Duodenal mucosa (tissue), 2 donors: Measurements from ENCODE around the gene ACTMAP.

Experiments
- H3K27ac ChIP-seq: one replicate; pipeline ENCODE4 v1.7.0; 2013; ENCODE audit warnings: low read depth, low read length
- H3K27me3 ChIP-seq, 2 donors: one replicate each; pipeline ENCODE4 v1.7.0; 2013; ENCODE audit warnings: low read length in 2 of 2, control low read depth in 1 of 2; ENCODE audit not compliant: insufficient read depth in 2 of 2, control insufficient read depth in 1 of 2
- H3K36me3 ChIP-seq, 2 donors: one replicate each; pipeline ENCODE4 v1.7.0; 2013; ENCODE audit warnings: low read length in 2 of 2, control low read depth in 1 of 2; ENCODE audit not compliant: insufficient read depth in 2 of 2, control insufficient read depth in 1 of 2
- H3K4me1 ChIP-seq, 2 donors: one replicate each; pipeline ENCODE4 v1.7.0; 2013; ENCODE audit warnings: low read length in 2 of 2, control low read depth in 1 of 2; ENCODE audit not compliant: insufficient read depth in 2 of 2, control insufficient read depth in 1 of 2
- H3K4me3 ChIP-seq, 2 donors: one replicate each; pipeline ENCODE4 v1.7.0; 2013; ENCODE audit warnings: low read length in 2 of 2, low read depth in 1 of 2
- H3K9ac ChIP-seq, 2 donors: one replicate each; pipeline ENCODE4 v1.7.0; 2013; ENCODE audit warnings: low read length in 2 of 2, low read depth in 1 of 2
- H3K9me3 ChIP-seq, 2 donors: one replicate each; pipeline ENCODE4 v1.7.0; 2013; ENCODE audit warnings: low read length in 2 of 2, control low read depth in 1 of 2; ENCODE audit not compliant: control insufficient read depth in 1 of 2

Gene ACTMAP

DNA sequence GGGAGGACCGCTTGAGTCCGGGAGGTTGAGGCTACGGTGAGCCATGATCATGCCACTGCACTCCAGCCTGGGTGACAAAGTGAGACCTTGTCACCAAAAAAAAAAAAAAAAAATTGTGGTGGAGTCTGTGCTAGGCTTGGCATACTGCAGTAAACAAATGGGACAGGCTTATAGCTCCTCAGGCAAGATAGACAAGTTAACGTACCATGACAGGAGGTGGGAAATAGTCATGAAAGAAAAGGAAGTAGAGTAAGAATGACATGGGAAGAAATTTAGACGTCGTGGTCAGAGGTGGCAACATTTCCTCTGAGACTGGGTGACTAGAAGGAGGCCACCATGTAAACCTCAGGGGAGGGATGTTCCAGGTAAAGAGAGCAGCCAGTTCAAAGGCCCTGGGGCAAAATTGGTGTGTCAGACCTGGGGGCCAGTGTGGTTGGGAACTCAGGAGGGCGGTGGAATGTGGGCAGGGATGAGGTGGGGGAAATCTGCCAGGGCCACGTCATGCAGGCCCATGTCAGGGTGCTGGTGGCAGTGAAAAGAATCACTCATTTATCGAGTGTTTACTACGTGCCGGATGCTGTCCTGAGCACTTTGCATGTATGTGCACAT, 6.3 kb upstream of the ACTMAP start:
- Histone ChIP-seq H3K27me3 (no peaks in the 10 kb centered on the region), H3K4me1 (peaks cover 18 to 42% of the 10 kb centered on the region in 2 donors)

DNA sequence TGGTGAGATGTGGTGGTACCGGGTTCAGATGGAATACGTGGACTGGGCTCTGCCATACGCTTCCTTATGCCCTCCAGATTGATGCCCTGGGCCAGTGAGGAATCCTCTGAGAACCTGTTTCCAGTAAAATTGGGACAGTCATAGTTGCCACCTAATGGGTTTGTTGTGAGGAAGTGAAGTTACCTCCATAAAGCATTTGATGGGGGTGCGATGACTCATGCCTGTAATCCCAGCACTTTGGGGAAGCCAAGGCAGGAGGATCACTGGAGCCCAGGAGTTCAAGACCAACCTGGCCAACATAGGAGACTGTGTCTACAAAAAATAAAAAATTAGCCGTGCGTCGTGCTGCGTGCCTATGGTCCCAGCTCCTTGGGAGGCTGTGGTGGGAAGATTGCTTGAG, 5.5 kb upstream of the ACTMAP start:
- Histone ChIP-seq H3K9ac (no peak overlapping the region), H3K27ac (no peak overlapping the region), H3K4me3 (no peak overlapping the region), H3K27me3 (no peaks in the 10 kb centered on the region), H3K9me3 (no peaks in the 10 kb centered on the region), H3K4me1 (peaks cover 18 to 42% of the 10 kb centered on the region in 2 donors), H3K36me3 (peaks cover 20 to 52% of the 10 kb centered on the region in 2 donors)

More for the DNA sequence above, 6.3 kb upstream of the ACTMAP start:
- Histone ChIP-seq H3K4me3 (no peak overlapping the region), H3K36me3 (peaks cover 26 to 60% of the 10 kb centered on the region in 2 donors), H3K9ac (no peak overlapping the region), H3K9me3 (no peaks in the 10 kb centered on the region), H3K27ac (no peak overlapping the region)

DNA sequence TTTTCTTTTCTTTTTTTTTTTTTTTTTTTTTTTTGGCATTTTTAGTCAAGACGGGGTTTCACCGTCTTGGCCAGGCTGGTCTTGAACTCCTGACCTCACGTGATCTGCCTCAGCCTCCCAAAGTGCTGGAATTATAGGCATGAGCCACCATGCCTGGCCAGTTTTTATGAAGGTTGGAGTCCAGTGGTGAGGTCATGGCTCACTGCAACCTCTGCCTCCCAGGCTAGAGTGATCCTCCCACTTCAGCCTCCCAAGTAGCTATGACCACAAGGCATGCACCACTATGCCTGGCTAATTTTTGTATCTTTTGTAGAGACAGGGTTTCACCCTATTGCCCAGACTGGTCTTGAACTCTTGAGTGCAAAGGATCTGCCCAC, 5.0 kb upstream of the ACTMAP start:
- no peaks in the 10 kb centered on the region for H3K27me3 ChIP-seq
- H3K9me3 ChIP-seq = no peaks in the 10 kb centered on the region
- H3K4me1 ChIP-seq = peaks cover 18 to 42% of the 10 kb centered on the region in 2 donors
- peaks cover 15 to 46% of the 10 kb centered on the region in 2 donors for H3K36me3 ChIP-seq
- no peak overlapping the region for H3K9ac ChIP-seq
- H3K27ac ChIP-seq = no peak overlapping the region
- peak overlapping the region in 1 of 2 donors; percentile 40 for H3K4me3 ChIP-seq

DNA sequence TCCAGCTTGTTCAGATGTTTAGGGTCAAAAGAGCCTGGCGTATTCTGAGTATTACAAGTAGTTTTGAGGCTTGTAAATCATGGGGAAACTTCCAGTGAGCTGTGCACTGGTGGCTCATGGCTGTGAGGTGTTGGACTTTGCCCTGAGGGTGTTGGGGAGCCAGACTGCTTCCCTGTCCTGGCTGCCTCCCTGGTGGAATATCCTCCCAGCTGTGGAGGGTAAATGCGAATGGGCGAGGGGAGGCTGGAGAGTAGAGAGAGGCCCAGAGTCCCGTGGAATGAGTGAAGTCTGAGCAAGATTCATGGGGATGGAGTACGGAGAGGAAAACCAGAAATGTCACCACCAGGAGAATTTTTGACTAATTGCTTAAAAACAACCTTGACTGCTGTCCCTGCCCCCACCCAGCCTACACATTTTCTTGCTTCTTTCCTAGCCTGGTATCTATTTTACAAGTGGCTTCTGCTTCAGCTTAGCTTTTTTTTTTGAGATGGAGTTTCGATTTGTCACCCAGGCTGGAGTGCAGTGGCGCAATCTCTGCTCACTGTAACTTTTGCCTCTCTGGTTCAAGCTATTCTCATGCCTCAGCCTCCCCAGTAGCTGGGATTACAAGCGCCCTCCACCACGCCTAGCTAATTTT, 4.5 kb upstream of the ACTMAP start:
- H3K9ac ChIP-seq = peak overlapping the region; percentile 67 to 80
- H3K4me1 ChIP-seq = peaks cover 20 to 47% of the 10 kb centered on the region in 2 donors
- no peaks in the 10 kb centered on the region for H3K27me3 ChIP-seq
- H3K27ac ChIP-seq = peak overlapping the region; percentile 84
- H3K36me3 ChIP-seq = peaks cover 12 to 41% of the 10 kb centered on the region in 2 donors
- no peaks in the 10 kb centered on the region for H3K9me3 ChIP-seq
- H3K4me3 ChIP-seq = peak overlapping the region; percentile 46 to 67

DNA sequence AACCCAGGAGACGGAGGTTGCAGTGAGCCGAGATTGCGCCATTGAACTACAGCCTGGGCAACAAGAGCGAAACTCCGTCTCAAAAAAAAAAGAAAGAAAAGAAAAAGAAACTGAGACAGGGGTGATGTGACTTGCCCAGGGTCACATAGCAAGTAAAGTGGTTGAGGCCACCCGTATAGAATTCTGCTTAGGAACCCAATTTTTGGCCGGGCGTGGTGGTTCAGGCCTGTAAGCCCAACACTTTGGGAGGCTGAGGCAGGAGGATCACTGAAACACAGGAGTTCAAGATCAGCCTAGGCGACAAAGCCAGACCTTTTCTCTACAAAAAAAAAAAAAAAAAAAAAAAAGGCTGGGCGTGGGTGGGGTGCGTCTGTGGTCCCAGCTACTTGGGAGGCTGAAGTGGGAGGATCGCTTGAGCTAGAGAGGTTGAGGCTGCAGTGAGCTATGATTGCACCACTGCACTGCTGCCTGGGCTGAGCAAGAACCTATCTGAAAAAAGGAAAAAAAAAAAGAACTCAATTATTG, 2.0 kb upstream of the ACTMAP start:
- H3K27ac ChIP-seq = peak overlapping the region; percentile 86
- peaks cover 0 to 20% of the 10 kb centered on the region in 2 donors for H3K36me3 ChIP-seq
- H3K4me1 ChIP-seq = peaks cover 27 to 51% of the 10 kb centered on the region in 2 donors
- no peaks in the 10 kb centered on the region for H3K9me3 ChIP-seq
- H3K27me3 ChIP-seq = no peaks in the 10 kb centered on the region
- H3K4me3 ChIP-seq = peak overlapping the region; percentile 73 to 81
- peak overlapping the region; percentile 82 for H3K9ac ChIP-seq

DNA sequence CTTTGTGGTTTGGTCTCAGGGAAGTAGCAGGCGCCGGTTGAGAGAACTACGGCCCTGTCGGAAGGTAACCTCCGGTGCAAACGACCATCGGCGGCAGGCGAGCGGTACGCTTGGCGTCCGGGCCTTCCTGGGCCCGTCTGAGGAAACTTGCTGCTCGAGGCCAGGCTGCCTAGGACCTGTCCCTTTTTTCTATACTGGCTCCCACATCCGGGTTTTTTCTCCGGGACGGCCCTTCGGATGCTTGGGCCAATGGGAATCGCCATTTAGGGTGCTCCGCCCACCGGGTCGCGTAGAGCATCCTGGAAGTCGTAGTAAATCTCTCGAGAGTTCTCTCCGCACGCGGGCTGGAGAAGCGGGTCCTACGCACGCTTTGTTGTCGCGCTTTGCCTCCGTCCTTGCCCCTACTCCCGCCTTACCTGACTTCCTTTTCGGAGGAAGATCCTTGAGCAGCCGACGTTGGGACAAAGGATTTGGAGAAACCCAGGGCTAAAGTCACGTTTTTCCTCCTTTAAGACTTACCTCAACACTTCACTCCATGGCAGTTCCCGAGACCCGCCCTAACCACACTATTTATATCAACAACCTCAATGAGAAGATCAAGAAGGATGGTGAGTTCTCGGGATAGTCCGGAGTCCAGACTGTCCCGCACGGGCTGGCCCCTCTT, 729 bp upstream of the ACTMAP start, which contains the start of gene SNRPA:
TSS of gene SNRPA (plus strand) at position 330 of the 664 bp plus-strand sequence. CDS start at position 536, 206 bp downstream.
- Histone ChIP-seq H3K9ac (peak within 1 kb of the TSS; percentile 82), H3K4me1 (peaks cover 27 to 41% of the 10 kb centered on the region in 2 donors), H3K4me3 (peak within 1 kb of the TSS; percentile 75 to 81), H3K27me3 (no peaks in the 10 kb centered on the region), H3K36me3 (peaks cover 0 to 7% of the 10 kb centered on the region in 2 donors), H3K9me3 (no peaks in the 10 kb centered on the region), H3K27ac (peak within 1 kb of the TSS; percentile 86)

DNA sequence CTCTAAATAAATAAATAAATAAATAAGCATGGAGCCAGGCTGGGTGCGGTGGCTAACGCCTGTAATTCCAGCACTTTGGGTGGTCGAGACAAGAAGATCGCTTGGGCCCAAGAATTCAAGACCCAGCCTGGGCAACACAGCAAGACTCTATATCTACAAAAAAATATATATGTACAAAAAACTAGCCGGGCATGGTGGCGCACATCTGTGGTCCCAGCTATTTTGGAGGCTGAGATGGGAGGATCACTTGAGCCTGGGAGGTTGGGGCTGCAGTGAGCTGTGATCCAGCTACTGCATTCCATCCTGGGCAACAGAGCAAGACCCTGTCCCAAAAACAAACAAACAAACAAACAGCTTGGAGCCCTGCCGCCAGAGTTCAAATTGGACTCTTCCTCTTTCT, 2.7 kb downstream of the ACTMAP start:
- H3K4me1 ChIP-seq = peaks cover 9 to 14% of the 10 kb centered on the region in 2 donors
- no peak overlapping the region for H3K4me3 ChIP-seq
- H3K9ac ChIP-seq = no peak overlapping the region
- no peak overlapping the region for H3K27ac ChIP-seq
- H3K36me3 ChIP-seq = no peaks in the 10 kb centered on the region
- no peaks in the 10 kb centered on the region for H3K27me3 ChIP-seq
- no peaks in the 10 kb centered on the region for H3K9me3 ChIP-seq

DNA sequence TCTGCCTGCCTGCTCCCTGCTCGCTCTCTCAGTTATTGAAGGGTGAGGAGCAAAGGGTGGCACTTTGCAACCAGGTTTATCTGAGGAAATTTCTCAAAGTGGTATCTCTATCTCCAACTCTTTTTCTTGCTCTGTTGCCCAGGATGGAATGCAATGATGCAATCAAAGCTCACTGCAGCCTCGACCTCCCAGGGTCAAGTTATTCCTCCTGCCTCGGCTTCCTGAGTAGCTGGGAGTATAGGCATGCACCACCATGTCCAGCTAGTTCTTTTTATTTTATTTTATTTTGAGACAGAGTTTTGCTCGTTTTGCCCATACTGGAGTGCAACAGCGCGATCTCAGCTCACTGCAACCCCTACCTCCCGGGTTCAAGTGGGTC, 4.9 kb downstream of the ACTMAP start:
- Histone ChIP-seq H3K9ac (no peak overlapping the region), H3K27ac (no peak overlapping the region)

DNA sequence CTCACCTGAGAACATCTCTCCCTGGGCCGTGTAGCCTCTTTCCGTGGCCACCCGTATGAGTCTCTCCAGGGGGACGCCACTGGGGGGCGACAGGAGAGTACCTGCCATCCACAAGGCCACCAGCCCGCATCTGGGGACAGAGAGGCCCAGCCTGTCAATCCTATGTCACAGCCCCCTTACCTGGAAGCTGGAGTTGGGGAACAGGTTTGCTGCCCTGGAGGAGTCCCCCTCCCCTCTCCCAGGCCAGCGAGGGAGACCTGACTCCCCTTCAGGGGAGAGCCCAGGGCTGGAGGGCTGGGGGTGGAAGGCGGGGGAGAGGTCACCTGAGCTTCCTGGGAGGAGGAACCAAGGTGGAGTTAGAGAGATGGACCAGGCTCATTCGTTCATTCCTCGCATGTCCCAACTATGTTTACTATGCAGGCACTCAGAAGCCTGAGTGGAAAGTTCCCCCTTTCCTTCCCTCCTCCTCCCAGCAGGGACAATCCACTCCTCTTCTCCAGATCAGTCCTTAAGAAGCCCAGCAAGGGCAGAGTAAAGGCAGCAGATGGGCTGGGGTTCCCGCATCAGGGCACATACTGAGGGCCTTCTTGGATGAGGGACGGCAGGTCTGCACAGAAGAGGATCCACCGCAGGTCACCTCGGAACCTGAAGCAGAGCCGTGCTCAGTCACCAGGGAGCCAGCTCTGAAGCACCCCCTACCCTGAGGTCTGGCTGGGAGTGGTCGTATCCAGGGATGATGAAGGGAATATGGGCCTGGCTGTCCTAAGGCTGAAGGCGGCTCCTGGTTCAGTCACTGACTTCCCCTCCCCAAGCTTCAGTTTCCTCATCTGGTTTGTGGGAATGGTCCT, 5.5 kb downstream of the ACTMAP start:
- H3K27me3 ChIP-seq = no peaks in the 10 kb centered on the region
- H3K36me3 ChIP-seq = peaks cover 9 to 11% of the 10 kb centered on the region in 2 donors
- no peak overlapping the region for H3K9ac ChIP-seq
- peaks cover 5 to 15% of the 10 kb centered on the region in 2 donors for H3K4me1 ChIP-seq
- H3K9me3 ChIP-seq = no peaks in the 10 kb centered on the region
- no peak overlapping the region for H3K27ac ChIP-seq
- H3K4me3 ChIP-seq = no peak overlapping the region

More for the DNA sequence above, 4.9 kb downstream of the ACTMAP start:
- peaks cover 9 to 17% of the 10 kb centered on the region in 2 donors for H3K4me1 ChIP-seq
- H3K27me3 ChIP-seq = no peaks in the 10 kb centered on the region
- H3K9me3 ChIP-seq = no peaks in the 10 kb centered on the region
- no peak overlapping the region for H3K4me3 ChIP-seq
- peaks cover 3 to 6% of the 10 kb centered on the region in 2 donors for H3K36me3 ChIP-seq
